Testis (tissue), 3 donors: ENCODE results near the gene PCDHGA12. TPM values are rescaled to one million over a fixed set of nuclear protein-coding genes. Genes with fewer than 3 reads are reported as not detected.
"Not testable (repeated sequence)": the region's sequence is repeated elsewhere in the genome, so short reads cannot be mapped to it uniquely, and the experiment has no call there.

Experiments used
- DNase-seq: peaks from one replicate; pipeline ENCODE4 v3.0.0-alpha.2; 2019
- H3K27ac ChIP-seq, 2 donors: fragments of 200-600 bp; sonication (generic); one replicate each; pipeline ENCODE4 v1.5.1; 2019
- H3K27me3 ChIP-seq: fragments of 200-600 bp; sonication (generic); one replicate; pipeline ENCODE4 v1.5.1; 2019
- H3K36me3 ChIP-seq: fragments of 200-600 bp; sonication (generic); one replicate; pipeline ENCODE4 v1.5.1; 2017; ENCODE audit warnings: low read depth; ENCODE audit errors: missing control alignments
- H3K4me1 ChIP-seq: fragments of 200-600 bp; sonication (generic); one replicate; pipeline ENCODE4 v1.5.1; 2019
- H3K4me3 ChIP-seq, 2 donors: fragments of 200-600 bp; sonication (generic); one replicate each; pipeline ENCODE4 v1.5.1; 2017 to 2019
- H3K9me3 ChIP-seq: fragments of 200-600 bp; sonication (generic); one replicate; pipeline ENCODE4 v1.5.1; 2017
- CTCF ChIP-seq, 3 experiments: fragments of 450-650 bp in 2 of 3; fragments of 200-600 bp in 1 of 3; sonication (generic) in 1 of 3; IDR thresholded peaks; one replicate each; pipeline ENCODE4 v1.5.1; 2016 to 2019; ENCODE audit warnings: antibody characterized with exemption in 3 of 3, mild to moderate bottlenecking in 2 of 3, moderate library complexity in 1 of 3
- POLR2A ChIP-seq: fragments of 450-650 bp; IDR thresholded peaks from one replicate; pipeline ENCODE4 v1.6.1; 2017; ENCODE audit warnings: antibody characterized with exemption, mild to moderate bottlenecking, moderate library complexity
- WGBS, 2 donors: methylation state at CpG; one replicate each; pipeline ENCODE4 v1.1.5; 2018; 5-methylcytosine and 5-hydroxymethylcytosine counted together
- intact Hi-C: fragments of 100-400 bp; cut with DNase I; formaldehyde crosslinking; loops from one replicate; pipeline ENCODE4 v1.15.1; 2023; ENCODE audit warnings: low total_unique reads
- polyA plus RNA-seq: library from polyadenylated mRNA; stranded (reverse); fragments of 350-450 nt; fragmentation: Illumina TruSeq; extraction: RNeasy Lipid Tissue Mini Kit (QIAGEN cat#74804); gene quantifications from one replicate; pipeline ENCODE4 v1.2.3, GENCODE V29; 2014; ENCODE audit warnings: low read depth, low replicate concordance; ENCODE audit not compliant: insufficient read depth
- total RNA-seq, 2 donors: library from RNA; depleted of rRNA; stranded (reverse); fragments of >200 nt; gene quantifications; one replicate each; pipeline ENCODE4 v1.2.3, GENCODE V29; 2016

Gene PCDHGA12
- total and polyA plus RNA-seq, 3 donors from 2014 or later, result 2.7 to 11.3 (median 10.3) TPM

GRCh38 chr5:141393267-141393666 is 37.0 kb upstream of the PCDHGA12 start:
- intact Hi-C loops, result no loop called here
- Histone ChIP-seq H3K9me3 (no peaks in the 10 kb centered on the region), H3K27ac (no peak overlapping the region), H3K27me3 (no peaks in the 10 kb centered on the region), H3K4me1 (no peaks in the 10 kb centered on the region), H3K4me3 (peak overlapping the region in 1 of 2 donors; percentile 38), H3K36me3 (no peaks in the 10 kb centered on the region)
- TF ChIP-seq POLR2A, result no peak
- no peak for TF ChIP-seq CTCF (IDR thresholded peaks at IDR 0.05)
- WGBS, 2 donors, result 24 to 33% methylated on average over 21 of the region's 21 CpGs
- no peak for DNase-seq

GRCh38 chr5:141394401-141395187 is 35.7 kb upstream of the PCDHGA12 start:
- H3K27ac ChIP-seq, H3K4me1 ChIP-seq, H3K27me3 ChIP-seq, H3K36me3 ChIP-seq, DNase-seq, H3K4me3 ChIP-seq, H3K9me3 ChIP-seq, intact Hi-C loops: not testable (repeated sequence)
- WGBS, 2 donors, result 32 to 34% methylated on average over 13 to 51 of the region's 53 CpGs

GRCh38 chr5:141397756-141398551 is 32.4 kb upstream of the PCDHGA12 start, which contains the start of gene PCDHGB5:
Gene PCDHGB5, plus strand, starts transcription at chr5:141397947. Its CDS starts 181 bp downstream, at chr5:141398128.
- H3K36me3 ChIP-seq, H3K27ac ChIP-seq, H3K4me1 ChIP-seq, H3K9me3 ChIP-seq, H3K27me3 ChIP-seq, intact Hi-C loops: not testable (repeated sequence)
- DNase-seq, result peak; percentile 78
- peak within 1 kb of the TSS in 1 of 2 donors; percentile 33 for H3K4me3 ChIP-seq
- WGBS, 2 donors, result 4 to 5% methylated on average over 21 to 28 of the region's 43 CpGs
- peak; percentile 55 to 67 (median 59) for TF ChIP-seq CTCF (IDR thresholded peaks at IDR 0.05)

GRCh38 chr5:141398608-141399007 is 31.7 kb upstream of the PCDHGA12 start:
- Histone ChIP-seq H3K4me1 (no peaks in the 10 kb centered on the region), H3K4me3 (no peak overlapping the region), H3K27me3 (no peaks in the 10 kb centered on the region), H3K27ac (no peak overlapping the region), H3K36me3 (no peaks in the 10 kb centered on the region), H3K9me3 (no peaks in the 10 kb centered on the region)
- intact Hi-C loops, result no loop called here
- no peak for TF ChIP-seq CTCF (IDR thresholded peaks at IDR 0.05)
- no peak for TF ChIP-seq POLR2A
- DNase-seq, result no peak
- 12 to 25% methylated on average over 15 of the region's 15 CpGs for WGBS, 2 donors

GRCh38 chr5:141399555-141400258 is 30.6 kb upstream of the PCDHGA12 start:
- DNase-seq, result no peak
- 19 to 35% methylated on average over 4 to 55 of the region's 61 CpGs for WGBS, 2 donors
- H3K27me3 ChIP-seq, result no peaks in the 10 kb centered on the region
- H3K4me1 ChIP-seq, result no peaks in the 10 kb centered on the region
- no peaks in the 10 kb centered on the region for H3K9me3 ChIP-seq
- H3K27ac ChIP-seq, result no peak overlapping the region
- intact Hi-C loops, result no loop called here
- TF ChIP-seq CTCF (IDR thresholded peaks at IDR 0.05) (no peak), POLR2A (no peak)
- H3K36me3 ChIP-seq, result no peaks in the 10 kb centered on the region
- peak overlapping the region in 1 of 2 donors; percentile 7 for H3K4me3 ChIP-seq
